H9 (cell line): ENCODE results near the gene CLPTM1L. TPM values are rescaled to one million over a fixed set of nuclear protein-coding genes. Genes with fewer than 3 reads are reported as not detected.

Experiments
- DNase-seq: peaks from one replicate; pipeline ENCODE4 v3.0.0-alpha.2; 2017
- H2AFZ ChIP-seq: one replicate; pipeline ENCODE4 v1.6.1; 2013; ENCODE audit warnings: mild to moderate bottlenecking, low read length, control low read depth, moderate library complexity
- H2AK5ac ChIP-seq: 2 replicates; pipeline ENCODE4 v1.6.1; 2013; ENCODE audit warnings: low read length, control low read depth, mixed read lengths; ENCODE audit not compliant: insufficient read length
- H2BK120ac ChIP-seq: one replicate; pipeline ENCODE4 v1.6.1; 2013; ENCODE audit warnings: low read depth, mild to moderate bottlenecking, low read length, control low read depth, inconsistent platforms; ENCODE audit not compliant: poor library complexity, severe bottlenecking
- H2BK12ac ChIP-seq: 2 replicates; pipeline ENCODE4 v1.6.1; 2013; ENCODE audit warnings: low read length, control low read depth, mixed read lengths, low read depth; ENCODE audit not compliant: insufficient read length
- H2BK15ac ChIP-seq: 2 replicates; pipeline ENCODE4 v1.6.1; 2013; ENCODE audit warnings: low read depth, low read length, control low read depth
- H2BK20ac ChIP-seq: one replicate; pipeline ENCODE4 v1.6.1; 2013; ENCODE audit warnings: low read depth, mild to moderate bottlenecking, low read length, control low read depth, inconsistent platforms; ENCODE audit not compliant: poor library complexity, severe bottlenecking
- H2BK5ac ChIP-seq: 2 replicates; pipeline ENCODE4 v1.6.1; 2013; ENCODE audit warnings: low read length, control low read depth, mixed read lengths; ENCODE audit not compliant: insufficient read length
- H3K14ac ChIP-seq: 2 replicates; pipeline ENCODE4 v1.6.1; 2013; ENCODE audit warnings: low read length, control low read depth; ENCODE audit not compliant: insufficient read depth
- H3K18ac ChIP-seq: 2 replicates; pipeline ENCODE4 v1.6.1; 2013; ENCODE audit warnings: low read depth, mild to moderate bottlenecking, mixed read lengths, low read length, control low read depth; ENCODE audit not compliant: insufficient read length
- H3K23ac ChIP-seq: 2 replicates; pipeline ENCODE4 v1.6.1; 2013; ENCODE audit warnings: low read length, control low read depth, mixed read lengths, low read depth; ENCODE audit not compliant: insufficient read length
- H3K23me2 ChIP-seq: 2 replicates; pipeline ENCODE4 v1.6.1; 2013; ENCODE audit warnings: low read depth, mild to moderate bottlenecking, mixed read lengths, low read length, control low read depth; ENCODE audit not compliant: insufficient read length, poor library complexity, severe bottlenecking
- H3K27ac ChIP-seq: 2 replicates; pipeline ENCODE4 v1.5.1; 2013; ENCODE audit warnings: low read length, control low read depth, mixed read lengths, low read depth; ENCODE audit not compliant: insufficient read length
- H3K27me3 ChIP-seq: 2 replicates; pipeline ENCODE4 v1.6.1; 2013; ENCODE audit warnings: low read length, control low read depth, inconsistent platforms; ENCODE audit not compliant: insufficient read depth
- H3K4ac ChIP-seq: 2 replicates; pipeline ENCODE4 v1.6.1; 2013; ENCODE audit warnings: low read depth, mild to moderate bottlenecking, control low read depth, inconsistent platforms, low read length, moderate library complexity
- H3K4me1 ChIP-seq: 2 replicates; pipeline ENCODE4 v1.6.1; 2013; ENCODE audit warnings: low read length, control low read depth, inconsistent platforms; ENCODE audit not compliant: insufficient read depth
- H3K4me2 ChIP-seq: 2 replicates; pipeline ENCODE4 v1.6.1; 2013; ENCODE audit warnings: low read length, control low read depth, mixed read lengths; ENCODE audit not compliant: insufficient read length, insufficient read depth
- H3K56ac ChIP-seq: 2 replicates; pipeline ENCODE4 v1.6.1; 2013; ENCODE audit warnings: low read depth, mild to moderate bottlenecking, mixed read lengths, low read length, control low read depth; ENCODE audit not compliant: insufficient read length
- H3K79me1 ChIP-seq: 2 replicates; pipeline ENCODE4 v1.6.1; 2013; ENCODE audit warnings: low read depth, mild to moderate bottlenecking, moderate library complexity, low read length, control low read depth, inconsistent platforms; ENCODE audit not compliant: insufficient read depth, poor library complexity, severe bottlenecking
- H3K79me2 ChIP-seq: 2 replicates; pipeline ENCODE4 v1.6.1; 2013; ENCODE audit warnings: low read length, control low read depth, inconsistent platforms; ENCODE audit not compliant: insufficient read depth
- H3K9ac ChIP-seq: 2 replicates; pipeline ENCODE4 v1.6.1; 2013; ENCODE audit warnings: low read length, control low read depth, mixed read lengths; ENCODE audit not compliant: insufficient read length; ENCODE audit errors: extremely low read depth
- H3K9me3 ChIP-seq: one replicate; pipeline ENCODE4 v1.6.1; 2013; ENCODE audit warnings: low read depth, low read length, inconsistent platforms; ENCODE audit not compliant: control insufficient read depth
- H3T11ph ChIP-seq: one replicate; pipeline ENCODE4 v1.6.1; 2013; ENCODE audit warnings: mild to moderate bottlenecking, low read length, control low read depth, inconsistent platforms
- H4K20me1 ChIP-seq: one replicate; pipeline ENCODE4 v1.6.1; 2013; ENCODE audit not compliant: control insufficient read depth, insufficient read length, insufficient read depth
- H4K5ac ChIP-seq: 2 replicates; pipeline ENCODE4 v1.6.1; 2013; ENCODE audit warnings: low read depth, mild to moderate bottlenecking, mixed read lengths, low read length, control low read depth; ENCODE audit not compliant: insufficient read length
- H4K8ac ChIP-seq: replicated peaks from 2 replicates; pipeline ENCODE4 v1.6.1; 2013; ENCODE audit warnings: low read length, control low read depth, mixed read lengths, low read depth; ENCODE audit not compliant: insufficient read length
- H4K91ac ChIP-seq: 2 replicates; pipeline ENCODE4 v1.6.1; 2013; ENCODE audit warnings: low read depth, mild to moderate bottlenecking, moderate library complexity, mixed read lengths, low read length, control low read depth; ENCODE audit not compliant: insufficient read length
- H3K27ac Mint-ChIP-seq, 3 experiments: 2 replicates in 2 of 3; 3 replicates in 1 of 3; pipeline ENCODE4 v1.8.0; 2020 to 2021; ENCODE audit warnings: mixed read lengths in 3 of 3, mild to moderate bottlenecking in 1 of 3, moderate library complexity in 1 of 3
- H3K27me3 Mint-ChIP-seq: 2 replicates; pipeline ENCODE4 v1.8.0; 2021; ENCODE audit warnings: low read depth, mild to moderate bottlenecking, moderate library complexity, mixed read lengths
- H3K36me3 Mint-ChIP-seq, 3 experiments: 2 replicates in 2 of 3; 3 replicates in 1 of 3; pipeline ENCODE4 v1.8.0; 2020 to 2021; ENCODE audit warnings: low read depth in 3 of 3, mixed read lengths in 3 of 3; ENCODE audit not compliant: insufficient read depth in 1 of 3
- H3K4me1 Mint-ChIP-seq, 2 experiments: 2 replicates each; pipeline ENCODE4 v1.8.0; 2020; ENCODE audit warnings: mixed read lengths in 2 of 2
- H3K4me3 Mint-ChIP-seq, 2 experiments: 2 replicates in 1 of 2; 3 replicates in 1 of 2; pipeline ENCODE4 v1.8.0; 2020 to 2021; ENCODE audit warnings: mild to moderate bottlenecking in 2 of 2, mixed read lengths in 2 of 2, moderate library complexity in 1 of 2
- H3K9me3 Mint-ChIP-seq, 2 experiments: 2 replicates in 1 of 2; 3 replicates in 1 of 2; pipeline ENCODE4 v1.8.0; 2020; ENCODE audit warnings: mild to moderate bottlenecking in 2 of 2, mixed read lengths in 2 of 2, moderate library complexity in 1 of 2
- CTCF ChIP-seq: fragments of 200-600 bp; sonication (generic); conservative IDR thresholded peaks from 3 replicates; pipeline ENCODE4 v1.8.0; 2021; ENCODE audit warnings: antibody characterized with exemption, mild to moderate bottlenecking
- WGBS: extraction: QIAGEN DNeasy Blood & Tissue Kit; methylation state at CpG from one replicate; pipeline ENCODE4 v1.1.7; 2013; ENCODE audit warnings: missing lambda C conversion rate, low lambda C conversion rate, mixed read lengths; ENCODE audit not compliant: insufficient read length; ENCODE audit errors: extremely low coverage; 5-methylcytosine and 5-hydroxymethylcytosine counted together
- total RNA-seq: library from RNA; stranded (reverse); gene quantifications from 2 replicates; pipeline ENCODE4 v1.2.1, GENCODE V29; 2021

Gene CLPTM1L
- total RNA-seq, 1 experiment from 2014 or later: 108 TPM

- TF ChIP-seq CTCF: no peak
- no peak overlapping the region for H3K9ac ChIP-seq
- H2BK12ac ChIP-seq: no peak overlapping the region
- no peak overlapping the region for H3K56ac ChIP-seq
- H3K9me3 Mint-ChIP-seq: no peaks in the 10 kb centered on the region
- H2BK5ac ChIP-seq: no peak overlapping the region
- no peaks in the 10 kb centered on the region for H4K20me1 ChIP-seq
- no peak overlapping the region for H3K27ac ChIP-seq
- H3K4me1 Mint-ChIP-seq: peaks cover 15 to 21% of the 10 kb centered on the region in 2 experiments
- H3K27me3 Mint-ChIP-seq: peaks cover 3% of the 10 kb centered on the region
- no peak overlapping the region for H3K4me2 ChIP-seq
- H3K9me3 ChIP-seq: no peaks in the 10 kb centered on the region
- H4K8ac ChIP-seq: no peak overlapping the region
- no peak overlapping the region for H2BK120ac ChIP-seq
- H3K18ac ChIP-seq: no peak overlapping the region
- no CpG with 5 or more reads among the region's 4 CpGs for WGBS
- H3K14ac ChIP-seq: no peak overlapping the region
- H3K4me1 ChIP-seq: no peaks in the 10 kb centered on the region
- H4K5ac ChIP-seq: no peak overlapping the region
- H2BK20ac ChIP-seq: no peak overlapping the region
- no peak overlapping the region for H3T11ph ChIP-seq
- no peak overlapping the region for H3K23ac ChIP-seq
- H3K79me2 ChIP-seq: no peaks in the 10 kb centered on the region
- no peaks in the 10 kb centered on the region for H3K23me2 ChIP-seq
- H3K27ac Mint-ChIP-seq: no peak overlapping the region
- no peak for DNase-seq
- no peaks in the 10 kb centered on the region for H3K36me3 Mint-ChIP-seq
- H3K4me3 Mint-ChIP-seq: no peak overlapping the region
- H3K4ac ChIP-seq: no peak overlapping the region
- no peaks in the 10 kb centered on the region for H3K27me3 ChIP-seq
- H4K91ac ChIP-seq: no peak overlapping the region
- no peak overlapping the region for H2AFZ ChIP-seq
- H2AK5ac ChIP-seq: no peak overlapping the region
- no peak overlapping the region for H2BK15ac ChIP-seq
- H3K79me1 ChIP-seq: no peaks in the 10 kb centered on the region
Measured at GRCh38 chr5:1351156-1351555, 6.3 kb upstream of the CLPTM1L start.
